K562 (cell line): ENCODE measurements around the gene PDF. TPM values are rescaled to one million over a fixed set of nuclear protein-coding genes. Genes with fewer than 3 reads are reported as not detected.

Experiments used
- FOXJ3 ChIP-seq: sonication (generic); formaldehyde crosslinking; IDR thresholded peaks from 2 replicates; pipeline ENCODE4 v1.4.0; 2020; ENCODE audit warnings: mild to moderate bottlenecking, missing genetic modification reagents
- L3MBTL2 ChIP-seq: fragments of 450-650 bp; IDR thresholded peaks from 2 replicates; pipeline ENCODE4 v1.6.1; 2016; ENCODE audit warnings: mild to moderate bottlenecking, moderate library complexity
- MYC ChIP-seq, 2 experiments: fragments of 250-450 bp in 1 of 2; sonication (Bioruptor Pico) in 1 of 2; IDR thresholded peaks; 2 replicates each; pipeline versions ENCODE4 v1.5.1 to v1.6.1; 2012 to 2021; ENCODE audit warnings: low read depth in 2 of 2, borderline replicate concordance in 1 of 2, improper control_type of control experiment in 1 of 2, low read length in 1 of 2, mild to moderate bottlenecking in 1 of 2, moderate library complexity in 1 of 2
- NBN ChIP-seq: fragments of 450-650 bp; IDR thresholded peaks from 2 replicates; pipeline ENCODE4 v1.6.1; 2016; ENCODE audit warnings: low read depth, mild to moderate bottlenecking
- NR3C1 ChIP-seq: sonication (generic); formaldehyde crosslinking; IDR thresholded peaks from 2 replicates; pipeline ENCODE4 v1.8.1; 2022; ENCODE audit warnings: missing genetic modification reagents
- RERE ChIP-seq: sonication (generic); formaldehyde crosslinking; IDR thresholded peaks from 2 replicates; pipeline ENCODE4 v1.8.0; 2023; ENCODE audit warnings: missing genetic modification reagents, mild to moderate bottlenecking, borderline replicate concordance
- SIRT6 ChIP-seq: IDR thresholded peaks from one replicate; pipeline ENCODE4 v1.6.1; 2012; ENCODE audit warnings: low read depth, mild to moderate bottlenecking, control low read depth, inconsistent platforms, low read length, moderate library complexity
- TCF3 ChIP-seq: sonication (generic); formaldehyde crosslinking; IDR thresholded peaks from 2 replicates; pipeline ENCODE4 v1.4.0; 2020; ENCODE audit warnings: mild to moderate bottlenecking, missing genetic modification reagents
- TGIF2 ChIP-seq: sonication (generic); formaldehyde crosslinking; IDR thresholded peaks from 2 replicates; pipeline ENCODE4 v1.8.1; 2022; ENCODE audit warnings: mild to moderate bottlenecking, missing genetic modification reagents, moderate library complexity
- ZNF224 ChIP-seq: sonication (generic); formaldehyde crosslinking; IDR thresholded peaks from 2 replicates; pipeline ENCODE4 v1.8.0; 2022; ENCODE audit warnings: mild to moderate bottlenecking, missing genetic modification reagents
- ZNF263 ChIP-seq: sonication (generic); formaldehyde crosslinking; IDR thresholded peaks from 2 replicates; pipeline ENCODE4 v1.8.0; 2022; ENCODE audit warnings: mild to moderate bottlenecking, missing genetic modification reagents, borderline replicate concordance
- ZNF511 ChIP-seq: sonication (generic); formaldehyde crosslinking; IDR thresholded peaks from 2 replicates; pipeline ENCODE4 v1.8.0; 2022; ENCODE audit warnings: mild to moderate bottlenecking, missing genetic modification reagents
- polyA plus RNA-seq, 8 experiments: library from polyadenylated mRNA; depleted of rRNA in 4 of 8; stranded (reverse) in 5 of 8; unstranded in 3 of 8; fragments of >200 nt; fragmentation: Nextera tagmentation in 2 of 8; fragmentation: Illumina TruSeq in 1 of 8; extraction: Ambion mirVana in 2 of 8; extraction: Trizol in 1 of 8; gene quantifications; 2 replicates each; pipeline versions ENCODE4 v1.2.1 to v1.2.3, GENCODE V29; 2011 to 2014; ENCODE audit warnings: inconsistent platforms in 1 of 8, missing spikeins in 1 of 8
- total RNA-seq, 7 experiments: library from RNA; depleted of rRNA in 6 of 7; stranded (reverse); fragments of >200 nt in 6 of 7; fragmentation: Illumina TruSeq in 2 of 7; extraction: Trizol in 2 of 7; gene quantifications; 2 replicates each; pipeline versions ENCODE4 v1.2.1 to v1.2.3, GENCODE V29; 2011 to 2021; ENCODE audit warnings: low replicate concordance in 1 of 7
- TF ChIP-seq, protein P1 (sequence below): sonication (generic); formaldehyde crosslinking; IDR thresholded peaks from 2 replicates; pipeline ENCODE4 v1.8.1; 2023; ENCODE audit warnings: mild to moderate bottlenecking, missing genetic modification reagents, moderate library complexity
- TF ChIP-seq, protein P2 (sequence below): sonication (generic); formaldehyde crosslinking; IDR thresholded peaks from 2 replicates; pipeline ENCODE4 v1.8.1; 2023; ENCODE audit warnings: mild to moderate bottlenecking, missing genetic modification reagents
- TF ChIP-seq, protein P3 (sequence below): fragments of 250-450 bp; sonication (Bioruptor Pico); IDR thresholded peaks from 2 replicates; pipeline ENCODE4 v1.4.0; 2020

The PDF gene
- total and polyA plus RNA-seq, 9 of the 15 experiments (the other 6 are each of a cell fraction or from before 2014, with no cell fraction given): 0.15 to 72.4 (median 5.6) TPM

DNA sequence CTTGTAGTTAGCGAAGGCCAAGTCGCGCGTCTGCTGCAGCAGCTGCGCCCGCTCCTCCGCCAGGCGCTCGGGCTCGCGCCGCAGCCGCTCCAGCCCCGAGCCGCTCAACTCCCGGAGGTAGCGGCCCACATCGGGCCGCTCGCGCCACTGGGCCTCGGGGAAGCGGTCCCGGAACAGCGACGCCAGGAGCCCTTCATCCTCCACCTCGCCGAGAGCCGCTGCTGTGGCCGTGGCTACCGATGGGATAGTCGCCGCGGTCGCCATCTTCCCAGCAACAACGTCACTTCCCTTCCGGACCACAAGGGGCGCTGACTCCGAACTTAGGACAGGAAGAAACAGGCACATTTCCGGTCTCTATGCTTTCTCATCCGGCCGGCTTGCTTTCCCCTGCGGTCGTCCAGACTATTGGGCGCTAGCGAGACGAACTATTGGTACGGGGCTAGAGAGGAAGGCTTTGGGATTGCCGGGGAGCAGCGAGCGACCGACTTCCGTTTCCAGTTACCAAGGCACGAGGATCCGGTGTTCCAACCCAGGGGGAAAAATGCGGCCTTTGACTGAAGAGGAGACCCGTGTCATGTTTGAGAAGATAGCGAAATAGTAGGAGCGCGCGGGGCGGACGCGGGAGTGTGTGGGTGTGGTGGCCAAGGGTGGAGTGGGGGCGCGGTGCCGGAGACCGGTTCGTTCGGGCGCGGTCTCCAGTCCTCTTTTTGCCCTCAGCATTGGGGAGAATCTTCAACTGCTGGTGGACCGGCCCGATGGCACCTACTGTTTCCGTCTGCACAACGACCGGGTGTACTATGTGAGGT is 9.1 kb upstream of the PDF start, which contains the start of the genes COG8 and NIP7 (continued):
- TF ChIP-seq, protein P1, sequence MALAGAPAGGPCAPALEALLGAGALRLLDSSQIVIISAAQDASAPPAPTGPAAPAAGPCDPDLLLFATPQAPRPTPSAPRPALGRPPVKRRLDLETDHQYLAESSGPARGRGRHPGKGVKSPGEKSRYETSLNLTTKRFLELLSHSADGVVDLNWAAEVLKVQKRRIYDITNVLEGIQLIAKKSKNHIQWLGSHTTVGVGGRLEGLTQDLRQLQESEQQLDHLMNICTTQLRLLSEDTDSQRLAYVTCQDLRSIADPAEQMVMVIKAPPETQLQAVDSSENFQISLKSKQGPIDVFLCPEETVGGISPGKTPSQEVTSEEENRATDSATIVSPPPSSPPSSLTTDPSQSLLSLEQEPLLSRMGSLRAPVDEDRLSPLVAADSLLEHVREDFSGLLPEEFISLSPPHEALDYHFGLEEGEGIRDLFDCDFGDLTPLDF (CRISPR knock-in tag): 0 out of 2 replicates have a peak, but pooled peaks have one; percentile 1
- no peak for TF ChIP-seq ZNF224 (CRISPR knock-in tag)
- no peak for TF ChIP-seq RERE
- TF ChIP-seq, protein P2, sequence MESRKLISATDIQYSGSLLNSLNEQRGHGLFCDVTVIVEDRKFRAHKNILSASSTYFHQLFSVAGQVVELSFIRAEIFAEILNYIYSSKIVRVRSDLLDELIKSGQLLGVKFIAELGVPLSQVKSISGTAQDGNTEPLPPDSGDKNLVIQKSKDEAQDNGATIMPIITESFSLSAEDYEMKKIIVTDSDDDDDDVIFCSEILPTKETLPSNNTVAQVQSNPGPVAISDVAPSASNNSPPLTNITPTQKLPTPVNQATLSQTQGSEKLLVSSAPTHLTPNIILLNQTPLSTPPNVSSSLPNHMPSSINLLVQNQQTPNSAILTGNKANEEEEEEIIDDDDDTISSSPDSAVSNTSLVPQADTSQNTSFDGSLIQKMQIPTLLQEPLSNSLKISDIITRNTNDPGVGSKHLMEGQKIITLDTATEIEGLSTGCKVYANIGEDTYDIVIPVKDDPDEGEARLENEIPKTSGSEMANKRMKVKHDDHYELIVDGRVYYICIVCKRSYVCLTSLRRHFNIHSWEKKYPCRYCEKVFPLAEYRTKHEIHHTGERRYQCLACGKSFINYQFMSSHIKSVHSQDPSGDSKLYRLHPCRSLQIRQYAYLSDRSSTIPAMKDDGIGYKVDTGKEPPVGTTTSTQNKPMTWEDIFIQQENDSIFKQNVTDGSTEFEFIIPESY: peak; percentile 75
- TF ChIP-seq, protein P3, sequence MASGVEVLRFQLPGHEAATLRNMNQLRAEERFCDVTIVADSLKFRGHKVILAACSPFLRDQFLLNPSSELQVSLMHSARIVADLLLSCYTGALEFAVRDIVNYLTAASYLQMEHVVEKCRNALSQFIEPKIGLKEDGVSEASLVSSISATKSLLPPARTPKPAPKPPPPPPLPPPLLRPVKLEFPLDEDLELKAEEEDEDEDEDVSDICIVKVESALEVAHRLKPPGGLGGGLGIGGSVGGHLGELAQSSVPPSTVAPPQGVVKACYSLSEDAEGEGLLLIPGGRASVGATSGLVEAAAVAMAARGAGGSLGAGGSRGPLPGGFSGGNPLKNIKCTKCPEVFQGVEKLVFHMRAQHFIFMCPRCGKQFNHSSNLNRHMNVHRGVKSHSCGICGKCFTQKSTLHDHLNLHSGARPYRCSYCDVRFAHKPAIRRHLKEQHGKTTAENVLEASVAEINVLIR: peak; percentile 53; the same call in 1 of the 2 replicates
- TF ChIP-seq TCF3: no peak
- TF ChIP-seq L3MBTL2: peak; percentile 68
- TF ChIP-seq TGIF2 (CRISPR knock-in tag): no peak; the same call in 1 of the 2 replicates
- TF ChIP-seq NR3C1 (CRISPR knock-in tag): no peak
- TF ChIP-seq NBN: peak; percentile 58; the same call in 1 of the 2 replicates
- peak; percentile 24; the same call in 1 of the 2 replicates for TF ChIP-seq ZNF263 (CRISPR knock-in tag)
- TF ChIP-seq MYC (IDR thresholded peaks at IDR 0.05; ENCODE audit: low read depth, low read length): peak; percentile 98
- peak; percentile 82; the same call in 1 of the 2 replicates for TF ChIP-seq MYC (CRISPR knock-in tag; IDR thresholded peaks at IDR 0.05; ENCODE audit: borderline replicate concordance, low read depth)
- TF ChIP-seq SIRT6: peak; percentile 83
- TF ChIP-seq FOXJ3 (CRISPR knock-in tag): no peak
- TF ChIP-seq ZNF511: peak; percentile 54
